ENCODE measurements around the gene DAG1.

DNA sequence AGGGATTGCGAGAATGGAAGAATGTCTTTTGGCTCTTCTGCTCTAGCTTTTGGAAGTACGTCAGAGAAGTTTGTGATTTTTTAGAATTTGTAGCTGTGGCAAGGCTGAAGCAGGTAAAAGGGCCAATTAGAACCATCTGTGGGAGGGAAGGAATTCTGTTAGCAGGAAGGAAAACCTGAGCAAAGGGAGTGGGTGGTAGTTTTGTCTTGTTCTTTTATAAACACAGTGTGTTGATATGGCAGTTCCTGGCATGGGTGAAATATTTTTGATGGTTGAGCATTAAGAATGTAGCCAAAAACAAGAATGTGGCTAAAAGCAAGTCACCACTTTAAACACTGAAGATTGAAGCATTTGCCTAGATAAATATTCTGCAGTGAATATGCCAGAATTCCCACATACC, 23.8 kb downstream of the DAG1 start:
- TF ChIP-seq POLR2A (IDR thresholded peaks at IDR 0.05; ENCODE audit: low read depth, low read length): no peak
- TF ChIP-seq TAF1 (IDR thresholded peaks at IDR 0.05; ENCODE audit: low read depth, low read length): no peak
- no peak for TF ChIP-seq POLR2AphosphoS5 (IDR thresholded peaks at IDR 0.05; ENCODE audit: low read depth, low read length)
- no peak for TF ChIP-seq SPI1 (IDR thresholded peaks at IDR 0.05; ENCODE audit: low read depth, low read length)
- TF ChIP-seq POU2F2 (IDR thresholded peaks at IDR 0.05; ENCODE audit: low read depth, low read length): no peak
